ENCODE measurements around the gene CLEC20A.

CLEC20A gene

DNA sequence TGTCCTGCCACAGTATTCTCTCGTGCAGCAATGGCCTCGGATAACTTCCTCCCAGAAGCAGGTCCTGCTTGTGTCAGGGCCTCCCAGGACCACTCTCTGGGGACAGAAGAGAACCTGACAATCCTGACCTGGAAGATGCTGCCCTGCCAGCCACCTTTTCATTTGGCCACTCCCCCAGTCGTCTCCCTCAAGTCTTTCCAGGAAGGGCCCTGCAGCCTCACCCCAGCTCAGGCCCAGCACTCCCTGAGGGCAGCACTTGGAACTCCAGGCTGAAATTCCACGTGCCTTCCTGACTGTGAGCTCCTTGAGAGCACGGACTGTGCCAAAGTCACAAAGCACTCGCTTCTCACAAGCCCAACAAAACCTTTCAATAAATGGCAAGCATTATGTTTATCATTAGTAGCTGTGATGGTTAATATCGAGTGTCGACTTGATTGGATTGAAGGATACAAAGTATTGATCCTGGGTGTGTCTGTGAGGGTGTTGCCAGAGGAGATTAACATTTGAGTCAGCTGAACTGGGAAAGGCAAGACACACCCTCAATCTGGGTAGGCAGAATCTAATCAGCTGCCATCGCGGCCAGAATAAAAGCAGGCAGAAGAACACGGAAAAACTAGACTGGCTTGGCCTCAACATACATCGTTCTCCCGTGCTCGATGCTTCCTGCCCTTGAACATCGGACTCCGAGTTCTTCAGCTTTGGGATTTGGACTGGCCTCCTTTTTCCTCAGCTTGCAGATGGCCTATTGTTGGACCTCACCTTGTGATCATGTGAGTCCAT, 2.3 kb upstream of the CLEC20A start:
- DNase-seq = no peak

DNA sequence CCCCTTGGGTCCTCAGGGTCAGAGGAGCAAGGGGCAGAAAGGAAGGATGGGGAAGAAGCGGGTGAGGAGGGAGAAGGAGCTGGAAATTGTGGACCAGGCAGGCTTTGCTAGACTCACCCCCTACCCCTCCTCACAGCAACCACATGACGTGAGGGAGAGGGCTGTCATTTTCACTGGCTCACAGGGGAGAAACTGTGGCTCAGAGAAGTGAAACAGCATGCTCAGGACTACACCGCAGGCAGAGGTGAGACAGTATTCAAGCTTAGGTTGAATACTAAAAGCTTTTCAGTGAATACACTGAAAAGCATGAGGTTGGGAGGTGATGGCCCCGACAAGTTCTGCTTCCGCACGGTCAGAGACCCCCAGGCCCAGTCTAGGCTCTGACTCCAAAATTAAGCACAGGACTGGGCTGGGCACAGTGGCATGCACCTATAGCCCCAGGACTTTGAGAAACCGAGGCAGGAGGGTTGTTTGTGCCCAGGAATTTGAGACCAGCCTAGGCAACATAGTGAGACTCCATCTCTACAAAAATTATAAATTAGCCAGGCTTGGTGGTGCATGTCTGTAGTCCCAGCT, 1.2 kb upstream of the CLEC20A start:
- DNase-seq = no peak

DNA sequence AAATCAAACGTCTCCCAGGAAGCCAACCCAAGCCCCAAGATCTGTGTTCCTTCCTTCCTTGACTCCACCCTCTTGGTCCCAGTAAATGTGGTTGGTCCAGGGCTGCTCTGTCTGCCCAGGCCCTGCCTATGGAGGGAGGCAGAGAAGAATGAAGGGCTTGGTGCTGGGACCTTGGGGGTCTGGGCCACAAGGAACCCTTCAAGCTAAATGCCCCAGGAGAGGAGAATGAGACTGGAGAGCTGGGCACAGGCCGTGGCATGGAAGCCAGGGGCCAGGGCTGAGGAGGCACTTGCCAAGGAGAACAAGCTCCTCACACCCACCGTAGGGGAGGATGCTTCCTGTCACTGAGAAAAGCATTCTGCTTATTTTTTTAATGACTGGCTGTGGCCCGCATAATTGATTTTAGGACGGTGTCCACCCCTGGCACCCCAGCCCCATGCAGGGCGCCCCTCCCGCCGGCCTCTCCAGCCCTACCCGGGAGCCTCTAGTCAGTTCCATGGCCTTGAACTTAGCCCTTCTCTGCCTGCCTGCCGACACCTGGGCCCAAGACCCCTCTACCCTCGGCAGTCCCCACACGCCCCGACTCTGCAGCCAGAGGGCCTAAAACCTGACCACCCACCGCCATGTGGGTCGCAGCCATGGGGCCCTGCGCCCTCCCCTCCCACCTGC, 889 bp downstream of the CLEC20A start:
- no peak for DNase-seq

DNA sequence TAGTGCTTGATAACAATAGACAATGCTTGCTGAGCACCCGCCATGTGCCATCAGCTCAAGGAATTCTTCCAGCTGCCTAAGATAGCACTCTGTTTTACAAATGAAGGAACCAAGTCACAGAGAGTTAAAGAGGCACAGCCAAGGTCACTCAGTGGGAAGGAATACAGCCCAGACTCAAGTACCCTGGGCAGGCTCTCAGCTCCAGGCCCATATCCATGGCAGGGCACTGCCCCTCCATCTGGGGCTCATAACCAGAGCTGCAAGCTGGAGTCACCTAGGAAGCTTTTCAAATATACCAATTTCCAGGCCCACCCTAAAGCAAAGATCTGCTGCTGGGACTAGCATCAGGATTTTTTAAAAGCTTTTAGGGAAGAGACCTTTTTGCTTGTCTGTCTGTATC, 1.6 kb downstream of the CLEC20A start:
- no peak for DNase-seq

DNA sequence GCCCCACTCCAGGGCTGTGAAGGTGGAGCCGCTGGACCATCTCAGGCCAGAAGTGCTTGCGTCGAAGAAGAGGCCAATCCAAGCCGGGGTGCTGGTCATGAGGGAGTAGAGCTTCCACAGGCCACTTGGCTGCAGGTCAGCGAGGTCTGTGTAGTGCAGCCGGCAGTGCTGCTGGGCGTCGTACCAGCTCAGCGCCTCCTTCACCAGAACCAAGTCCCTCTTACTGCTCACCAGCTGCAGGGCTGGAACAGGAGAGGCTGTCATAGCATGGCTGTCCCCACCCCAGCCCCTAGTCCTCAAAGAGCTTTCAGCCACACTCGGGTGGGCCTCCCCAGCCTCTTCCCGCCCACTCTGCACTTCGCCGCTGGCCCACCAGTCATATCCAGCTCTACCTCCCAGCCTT, 2.2 kb downstream of the CLEC20A start:
- DNase-seq = no peak

DNA sequence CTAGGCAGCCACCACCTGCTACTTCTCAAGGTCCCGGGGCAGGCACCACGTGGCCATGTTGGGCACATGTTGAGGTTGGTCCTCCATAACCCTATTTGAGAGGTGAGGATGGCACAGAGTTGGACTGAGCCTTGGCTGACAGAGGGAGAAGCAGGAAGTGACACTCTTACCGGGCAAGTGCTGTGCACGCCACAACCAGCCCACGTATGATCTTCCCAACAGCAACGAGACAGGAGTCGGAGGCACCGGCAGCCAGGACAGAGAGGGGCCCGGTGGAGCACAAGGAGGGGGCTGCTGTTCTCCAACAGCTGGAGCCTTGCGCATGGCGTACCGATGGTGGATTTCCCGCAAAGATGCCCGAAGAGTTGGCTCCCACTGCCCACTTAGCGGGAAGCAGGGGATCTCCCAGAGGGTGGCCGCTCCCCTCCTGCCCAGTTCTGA, 3.4 kb downstream of the CLEC20A start:
- DNase-seq = no peak

DNA sequence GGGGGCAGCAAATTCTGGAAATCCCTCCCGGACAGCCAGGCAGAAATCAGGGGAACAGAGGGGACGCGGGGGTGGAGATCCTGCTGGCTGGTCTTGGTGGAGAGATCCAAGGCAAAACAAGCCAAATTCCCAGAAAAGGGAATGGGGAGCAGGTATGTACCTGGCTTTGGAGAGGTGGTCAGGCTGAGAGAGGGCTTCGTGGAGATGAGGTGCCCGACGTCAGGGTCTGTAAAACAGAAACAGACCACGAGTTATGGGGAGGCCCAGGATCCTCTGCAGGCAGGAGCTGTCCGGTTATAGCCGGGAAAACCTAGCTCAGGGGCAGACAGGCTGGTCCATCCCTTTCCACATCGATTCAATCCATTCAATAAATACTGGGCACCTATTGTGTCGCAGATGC, 4.4 kb downstream of the CLEC20A start:
- DNase-seq = no peak

DNA sequence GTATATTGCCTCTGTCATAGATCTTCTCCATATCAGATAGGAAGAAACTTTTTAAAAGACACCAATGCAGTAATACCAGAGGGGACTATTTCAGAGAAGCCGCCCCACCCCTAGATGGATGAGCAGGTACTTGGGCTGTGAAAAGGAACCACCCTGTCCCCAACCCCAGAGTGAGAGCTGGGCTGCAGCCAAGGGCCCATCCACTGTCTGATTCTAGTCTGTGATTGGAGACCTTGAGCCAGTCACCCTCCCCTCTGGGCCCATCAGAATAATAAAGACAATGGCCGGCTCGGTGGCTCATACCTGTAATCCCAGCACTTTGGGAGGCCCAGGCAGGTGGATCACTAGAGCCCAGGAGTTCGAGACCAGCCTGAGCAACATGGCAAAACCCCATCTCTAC, 5.0 kb downstream of the CLEC20A start:
- no peak for DNase-seq

DNA sequence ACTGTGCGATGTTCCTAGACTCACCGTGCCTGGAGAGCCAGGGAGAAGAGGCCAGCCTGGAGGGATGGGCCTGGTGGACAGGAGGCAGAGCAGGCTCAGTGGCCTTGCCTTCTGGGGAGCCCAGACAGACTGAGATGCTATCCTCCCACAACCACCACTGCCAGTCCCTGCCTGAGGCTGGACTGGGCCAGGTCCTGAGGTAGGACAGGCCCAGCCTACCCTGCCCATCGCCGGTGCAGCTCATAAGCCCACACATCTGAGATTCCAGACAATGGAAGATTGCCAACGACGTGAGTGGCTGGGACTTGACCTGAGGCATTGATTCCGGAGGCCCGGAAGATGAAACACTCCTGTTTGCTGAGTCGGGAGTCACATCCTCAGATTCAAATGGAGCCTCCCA, 5.8 kb downstream of the CLEC20A start:
- DNase-seq = no peak

DNA sequence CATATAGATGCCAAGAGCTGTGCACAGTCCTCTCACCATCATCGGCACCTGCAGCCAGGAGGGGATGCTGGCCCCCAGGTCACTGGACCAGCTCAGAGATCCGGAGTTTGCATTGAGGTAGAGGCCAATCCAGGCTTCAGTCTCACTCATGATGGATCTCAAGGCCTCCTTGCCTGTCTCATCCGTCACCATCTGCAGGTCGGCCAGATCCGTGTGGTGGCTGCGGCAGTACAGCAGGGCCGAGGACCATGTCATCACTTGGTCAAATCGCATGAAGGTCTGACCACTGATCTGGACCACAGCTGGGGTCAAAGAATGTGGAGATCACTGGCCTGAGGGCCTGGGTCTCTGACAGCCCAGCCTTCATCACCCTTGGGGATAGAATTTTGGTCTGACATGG, 6.6 kb downstream of the CLEC20A start:
- no peak for DNase-seq

DNA sequence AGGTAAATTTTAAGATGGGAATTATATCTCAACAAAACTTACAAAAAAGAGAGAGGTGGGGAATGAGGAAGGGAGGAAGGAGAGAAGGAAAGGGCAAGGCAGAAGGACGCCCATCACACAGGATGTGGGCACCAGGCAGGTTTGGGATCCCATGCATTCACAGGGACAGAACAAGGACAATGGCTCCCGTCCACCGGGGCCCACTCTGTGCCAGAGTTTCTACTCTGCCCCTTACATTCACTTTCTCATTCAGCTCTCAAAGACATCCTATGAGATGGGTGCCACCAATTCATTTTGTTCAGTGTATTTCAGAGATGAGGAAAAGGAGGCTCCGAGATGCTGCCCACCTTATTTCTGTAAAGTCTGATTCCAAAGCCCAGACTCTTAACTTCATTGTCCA, 7.4 kb downstream of the CLEC20A start:
- DNase-seq = no peak

DNA sequence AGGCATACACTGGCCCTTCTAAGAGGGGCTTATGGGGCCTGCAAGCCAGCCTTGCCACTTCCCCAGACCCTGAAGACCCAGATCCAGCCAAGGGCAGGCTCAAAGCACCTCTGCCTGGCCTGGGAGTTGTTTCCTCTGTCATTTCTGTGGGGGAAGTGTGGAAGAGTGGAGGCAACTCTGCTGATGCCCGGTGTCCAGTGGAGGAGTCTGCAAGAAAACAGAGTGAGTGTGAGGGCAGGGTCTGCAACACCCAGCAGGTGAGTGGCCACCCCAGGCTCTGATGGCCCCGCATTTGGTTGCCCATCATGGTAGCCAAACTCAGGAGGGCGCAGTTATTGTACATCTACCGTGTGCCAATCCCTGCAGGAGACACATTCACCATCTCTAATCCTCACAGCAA, 8.4 kb downstream of the CLEC20A start:
- DNase-seq = no peak

DNA sequence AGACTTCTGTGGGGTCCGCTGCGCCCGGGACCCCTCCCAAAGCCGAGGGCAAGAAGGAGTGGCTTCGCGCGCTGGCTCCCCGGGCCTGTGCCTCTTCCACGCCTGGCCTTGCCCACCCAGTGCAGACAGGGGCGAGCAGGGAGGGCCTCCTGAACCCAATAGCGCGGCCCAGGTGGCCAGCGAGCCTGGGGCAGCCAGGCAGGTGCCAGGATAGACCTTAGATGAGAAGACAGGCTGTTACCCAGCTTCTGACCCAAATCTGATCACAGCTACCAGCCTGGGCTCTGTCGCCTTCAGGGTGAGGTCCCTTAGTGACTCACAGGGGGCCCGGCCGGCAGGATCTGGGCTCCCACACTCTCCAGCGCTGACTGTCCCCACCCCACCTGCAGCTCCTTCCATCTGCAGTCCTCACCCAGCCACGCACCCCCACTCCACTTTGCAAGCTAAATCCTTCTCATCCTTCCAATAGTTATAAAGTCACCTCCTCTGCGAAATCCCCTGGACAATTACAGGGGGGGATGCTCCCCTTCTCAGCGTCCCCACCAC, 9.6 kb downstream of the CLEC20A start:
- DNase-seq = no peak

DNA sequence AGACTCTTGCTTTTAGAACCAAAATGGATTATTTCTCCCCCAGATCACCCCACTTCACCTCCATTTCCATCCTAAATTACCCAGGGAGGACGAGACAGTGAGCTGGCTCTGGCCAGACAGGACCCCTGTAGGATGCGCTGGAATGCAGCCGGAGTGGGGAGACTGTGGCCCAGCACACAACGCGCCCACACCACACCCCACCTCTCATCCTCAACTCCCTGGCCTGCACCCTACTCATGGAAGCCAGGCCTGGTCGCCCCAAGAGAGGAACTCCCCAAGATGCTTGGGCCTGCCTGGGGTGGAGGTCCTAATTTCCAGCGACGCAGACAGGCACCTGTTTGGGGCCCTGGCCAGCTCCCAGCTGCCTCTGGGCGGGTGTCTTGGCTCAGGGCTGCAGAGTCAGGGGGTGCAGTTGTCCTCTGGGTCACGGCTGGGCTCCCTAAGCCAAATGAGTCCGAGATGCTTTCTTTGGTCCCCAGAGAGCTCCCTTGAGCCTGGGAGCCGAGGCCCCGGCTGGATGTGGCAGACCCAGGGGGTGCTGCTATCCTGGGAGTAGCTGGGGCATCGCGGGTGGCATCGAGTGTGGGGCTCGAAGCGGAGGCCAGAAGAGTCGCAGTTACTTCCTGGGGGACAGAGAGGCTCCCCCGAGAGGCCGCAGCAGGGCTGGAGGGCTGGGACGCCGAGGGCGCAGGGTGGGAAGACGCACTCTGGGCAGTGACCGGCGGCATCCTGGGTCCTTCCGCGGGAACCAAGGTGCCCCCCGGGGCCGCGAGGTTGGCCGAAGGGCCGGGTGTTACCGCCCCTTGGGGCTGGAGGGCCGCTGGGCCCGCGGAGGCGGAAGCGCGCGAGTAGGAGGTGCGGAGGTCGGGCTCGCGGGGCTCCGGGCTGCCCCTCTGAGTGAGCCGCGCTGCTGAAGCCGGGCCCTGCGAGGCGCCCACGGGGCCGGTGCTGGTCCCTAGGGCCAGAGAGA, 10.4 kb downstream of the CLEC20A start:
- no peak for DNase-seq

DNA sequence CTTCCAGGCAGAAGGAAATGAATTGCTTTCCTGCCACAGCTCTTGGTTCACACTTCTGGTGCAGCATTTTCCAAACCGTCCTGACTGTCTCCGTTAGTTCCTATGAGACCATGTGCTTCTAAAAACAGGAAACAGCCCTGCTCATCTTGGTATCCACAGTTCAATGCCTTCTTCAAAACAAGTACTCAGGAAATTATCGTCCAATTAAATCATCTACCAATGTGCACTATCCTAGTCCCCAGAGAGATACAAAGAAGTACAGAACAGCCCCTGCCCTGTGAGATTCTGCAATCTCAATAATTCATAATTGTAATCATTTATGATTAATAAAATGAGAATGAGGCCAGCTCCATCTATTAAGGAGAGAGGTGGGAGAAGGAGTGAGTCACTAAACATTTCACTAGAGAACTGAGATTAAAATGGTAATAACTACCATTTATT, 11.2 kb downstream of the CLEC20A start:
- DNase-seq = no peak

DNA sequence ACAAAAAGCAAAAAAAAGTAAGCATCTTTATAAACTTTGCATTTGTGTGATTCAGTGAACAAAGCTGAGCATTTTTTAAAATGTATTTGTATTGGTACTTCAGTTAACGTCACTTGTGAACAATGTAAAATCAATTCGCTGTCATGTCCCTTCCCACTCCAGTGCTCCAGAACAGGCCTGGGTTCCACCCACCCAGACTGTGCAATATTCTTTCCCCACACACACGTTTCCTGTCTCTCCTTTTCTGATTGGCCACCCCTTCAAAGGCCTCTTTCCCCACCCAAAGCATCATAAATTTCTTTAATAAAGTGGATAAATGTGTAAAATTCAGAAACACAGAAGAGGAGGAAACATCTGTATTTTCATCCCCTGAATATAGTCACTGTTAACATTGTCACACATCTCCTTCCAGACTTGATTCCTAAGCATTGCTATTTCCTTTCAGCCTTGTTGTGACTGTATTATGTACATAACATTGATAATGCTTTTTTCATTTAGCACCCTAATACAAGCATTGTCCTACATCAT, 12.0 kb downstream of the CLEC20A start:
- DNase-seq = no peak

DNA sequence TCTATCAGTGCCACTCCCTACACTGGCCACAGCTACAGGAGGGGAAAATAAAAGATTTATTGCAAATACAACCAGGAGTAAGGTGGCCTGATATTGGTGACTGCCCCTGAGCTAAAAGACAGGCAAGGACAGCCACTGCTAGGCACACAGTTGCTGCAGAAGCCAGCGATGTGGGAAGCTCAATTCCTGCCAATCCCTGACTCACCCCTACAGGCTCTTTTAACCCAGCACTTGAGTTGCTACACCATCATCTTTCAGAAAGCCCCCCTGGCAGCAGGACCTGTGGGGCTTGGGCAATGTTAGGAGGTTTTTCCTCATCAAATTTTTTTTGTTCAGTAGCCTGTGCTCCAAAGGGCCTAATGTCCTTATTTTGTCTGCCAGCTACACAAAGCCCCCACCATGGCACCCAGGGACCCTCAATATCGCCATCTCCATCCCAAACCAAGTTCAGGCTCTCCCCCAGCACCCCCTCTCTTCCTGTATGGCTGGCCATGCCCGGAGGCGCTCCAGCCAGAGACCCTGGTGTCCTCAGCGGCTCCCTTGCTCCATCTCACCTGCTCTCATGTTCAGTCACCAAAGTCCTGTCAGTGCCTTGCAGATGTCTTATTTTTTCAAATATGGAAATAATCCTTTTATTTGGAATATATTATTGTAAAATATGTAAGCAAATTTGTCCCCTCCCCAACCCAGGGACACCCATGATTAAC, 13.4 kb downstream of the CLEC20A start:
- no peak for DNase-seq

DNA sequence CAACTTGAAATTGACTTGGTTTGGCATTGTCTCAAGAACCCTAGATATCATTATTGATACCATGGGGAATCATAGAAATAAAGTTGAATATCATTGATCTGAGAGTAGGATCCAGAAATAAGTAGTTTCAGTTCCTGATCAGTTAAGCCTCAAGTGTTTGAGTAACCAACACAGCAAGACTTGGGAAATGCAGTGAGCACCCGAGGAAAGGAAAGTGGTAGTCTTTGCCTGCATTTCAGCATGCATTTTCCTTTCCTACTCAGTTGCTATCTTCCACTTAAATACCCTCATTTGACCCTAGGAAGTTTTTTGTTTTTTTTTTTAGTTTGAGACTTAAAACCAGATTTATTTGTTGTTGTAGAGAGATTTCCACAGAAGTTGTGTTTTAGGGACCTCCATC, 18.9 kb downstream of the CLEC20A start:
- DNase-seq = no peak

DNA sequence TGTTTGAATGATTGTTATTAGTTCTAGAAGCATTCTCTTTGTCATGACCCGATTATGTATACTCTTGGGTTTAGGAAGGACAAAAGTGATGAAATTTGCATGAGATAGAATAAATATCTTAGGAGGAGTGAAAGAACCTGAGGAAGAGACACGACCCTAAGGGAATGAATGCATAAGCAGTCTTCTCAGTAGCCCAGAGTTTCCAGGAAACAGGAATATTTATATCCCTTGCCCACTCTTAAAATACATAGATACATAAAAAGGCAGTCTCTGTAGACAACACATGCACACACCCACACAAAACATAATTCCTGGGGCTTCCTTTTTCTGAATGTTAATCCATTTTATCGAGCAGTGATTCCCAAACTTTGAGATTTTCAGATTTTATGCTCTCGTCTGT, 19.4 kb downstream of the CLEC20A start:
- no peak for DNase-seq

DNA sequence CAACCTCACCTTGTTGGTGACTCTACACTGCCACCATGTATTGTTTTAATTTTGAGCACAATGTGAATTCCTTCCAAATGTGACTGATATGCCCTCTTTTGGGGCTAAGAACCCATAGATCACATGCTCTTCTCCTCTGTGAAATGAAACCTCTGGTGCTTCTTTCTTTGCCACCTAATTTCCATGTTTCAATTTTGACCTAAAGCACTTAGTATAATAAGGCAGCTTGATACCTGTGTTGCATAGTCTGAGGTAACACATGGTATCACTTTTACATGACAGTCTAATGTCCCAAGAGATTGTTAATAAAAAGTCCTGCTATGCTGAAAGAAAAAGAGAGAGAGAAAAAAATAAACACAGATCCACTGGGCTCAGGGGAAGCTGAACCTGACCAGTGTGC, 24.2 kb downstream of the CLEC20A start:
- DNase-seq = no peak

DNA sequence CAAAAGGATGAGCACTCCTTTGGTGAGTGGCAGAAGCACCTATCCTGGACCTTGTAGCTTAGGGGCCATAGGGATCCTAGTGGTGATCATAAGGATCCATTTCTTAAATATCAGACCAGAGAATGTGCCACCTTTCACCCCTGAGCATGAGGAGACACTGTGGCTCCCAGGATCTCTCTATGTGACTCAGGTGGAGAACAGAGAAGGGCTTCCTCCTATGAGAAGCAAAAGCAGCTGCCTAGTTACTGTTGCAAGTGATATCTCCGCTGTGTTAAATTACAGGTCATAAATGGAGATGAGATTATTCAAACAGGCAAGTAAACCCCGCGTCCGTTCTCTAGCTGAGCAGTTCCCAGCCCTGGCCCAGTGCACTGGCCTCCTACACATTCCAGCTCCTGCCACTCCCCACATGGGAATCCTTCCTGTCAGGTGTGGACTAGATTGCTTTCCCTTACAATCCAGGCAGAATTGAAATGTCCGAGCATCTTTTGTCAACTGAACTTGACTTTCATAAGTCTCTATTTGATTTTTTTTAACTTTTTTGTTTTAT, 26.3 kb downstream of the CLEC20A start:
- no peak for DNase-seq

DNA sequence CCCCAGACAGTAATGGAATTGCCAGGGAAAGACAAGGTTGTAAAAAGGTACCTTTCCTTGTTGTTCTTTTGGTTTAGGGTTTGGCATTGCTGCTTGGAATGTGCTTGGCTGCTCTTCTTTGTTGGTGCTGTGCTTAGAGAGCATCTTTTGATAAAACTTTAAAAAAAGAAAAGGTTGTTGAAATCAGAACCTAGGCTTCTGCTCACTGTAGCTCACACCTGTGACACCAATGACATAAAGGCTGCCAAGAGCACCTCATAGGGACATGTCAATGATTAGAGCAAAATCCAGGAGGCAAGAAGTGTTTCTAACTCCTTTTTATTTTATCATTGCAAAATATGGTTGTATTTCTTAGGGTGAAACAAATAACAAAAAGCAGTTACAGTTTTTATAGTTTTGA, 28.9 kb downstream of the CLEC20A start:
- DNase-seq = no peak
